Measurements from ENCODE around the gene MICAL2.

MICAL2 gene

DNA sequence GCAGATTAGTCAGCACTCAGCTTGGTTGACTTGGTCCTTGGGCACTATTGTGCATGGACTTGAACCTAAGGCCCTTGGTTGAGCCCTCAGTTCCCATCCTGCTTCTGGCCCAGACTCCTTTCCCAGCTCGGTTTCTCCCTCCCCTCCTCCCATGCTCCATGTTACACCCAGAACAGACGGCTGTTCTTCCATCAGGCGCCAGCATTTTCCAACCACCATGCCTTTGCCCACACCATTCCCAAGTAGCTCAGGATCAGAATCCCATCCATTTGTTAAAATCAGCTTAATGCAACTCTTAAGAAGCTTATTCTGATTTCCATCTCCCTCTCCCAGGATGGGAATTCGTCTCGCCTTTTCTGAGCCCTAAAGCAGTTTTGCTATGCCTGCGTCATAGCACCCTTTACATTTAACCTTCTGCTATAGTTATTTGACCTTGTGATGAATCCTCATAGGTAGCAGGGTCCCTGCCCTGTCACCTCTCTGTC, 110.7 kb downstream of the MICAL2 start:
- DNase-seq (ENCODE audit: low spot score in 2 of 2): no peak
- Histone ChIP-seq H3K9me3 (no peaks in the 10 kb centered on the region), H3K36me3 (replicated peaks) (no peaks in the 10 kb centered on the region), H3K4me1 (no peaks in the 10 kb centered on the region), H3K4me3 (no peak overlapping the region), H3K27me3 (ENCODE audit: low read depth) (no peaks in the 10 kb centered on the region)
- in situ Hi-C loops (cut with MboI; ENCODE audit: low sequenced_read_pairs): no loop called here

DNA sequence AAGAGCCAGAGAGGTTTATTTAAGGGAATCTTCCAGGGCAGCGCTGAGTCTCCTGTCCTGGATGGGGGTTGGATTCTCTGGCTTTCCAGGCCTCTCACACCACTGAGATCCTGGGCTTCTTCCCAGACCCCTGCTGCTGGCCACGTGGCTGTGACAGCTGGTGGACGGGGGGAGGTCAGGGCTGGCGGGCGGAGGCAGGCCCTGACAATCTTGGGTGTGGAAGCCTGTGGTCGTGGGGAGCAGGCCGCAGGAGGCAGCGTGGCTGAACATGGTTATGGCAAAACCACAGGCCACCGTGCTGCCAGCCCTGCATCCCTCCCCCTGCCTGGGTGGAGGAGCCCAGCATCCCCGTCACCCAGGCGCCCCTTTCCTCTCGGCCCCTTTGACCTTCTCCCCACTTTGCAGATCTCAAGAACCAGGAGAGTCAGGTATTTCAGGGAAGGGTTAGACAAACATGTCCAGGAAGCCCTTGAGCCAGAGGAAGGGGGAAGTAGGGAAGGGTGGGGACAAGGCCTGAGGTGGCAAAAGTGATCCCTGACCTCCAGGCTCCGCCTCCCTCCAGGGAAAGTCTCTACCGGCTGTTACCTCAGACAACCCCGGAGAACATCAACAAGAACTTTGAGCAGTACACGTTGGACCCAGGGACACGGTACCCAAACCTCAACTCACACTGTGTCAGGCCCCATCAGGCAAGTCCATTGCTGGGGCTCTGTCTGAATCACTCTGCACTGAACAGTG, 111.8 kb downstream of the MICAL2 start:
- Histone ChIP-seq H3K27me3 (ENCODE audit: low read depth) (no peaks in the 10 kb centered on the region), H3K4me1 (no peaks in the 10 kb centered on the region), H3K4me3 (no peak overlapping the region), H3K9me3 (no peaks in the 10 kb centered on the region), H3K36me3 (replicated peaks) (no peaks in the 10 kb centered on the region)
- in situ Hi-C loops (cut with MboI; ENCODE audit: low sequenced_read_pairs): no loop called here
- no peak for DNase-seq (ENCODE audit: low spot score in 2 of 2)

DNA sequence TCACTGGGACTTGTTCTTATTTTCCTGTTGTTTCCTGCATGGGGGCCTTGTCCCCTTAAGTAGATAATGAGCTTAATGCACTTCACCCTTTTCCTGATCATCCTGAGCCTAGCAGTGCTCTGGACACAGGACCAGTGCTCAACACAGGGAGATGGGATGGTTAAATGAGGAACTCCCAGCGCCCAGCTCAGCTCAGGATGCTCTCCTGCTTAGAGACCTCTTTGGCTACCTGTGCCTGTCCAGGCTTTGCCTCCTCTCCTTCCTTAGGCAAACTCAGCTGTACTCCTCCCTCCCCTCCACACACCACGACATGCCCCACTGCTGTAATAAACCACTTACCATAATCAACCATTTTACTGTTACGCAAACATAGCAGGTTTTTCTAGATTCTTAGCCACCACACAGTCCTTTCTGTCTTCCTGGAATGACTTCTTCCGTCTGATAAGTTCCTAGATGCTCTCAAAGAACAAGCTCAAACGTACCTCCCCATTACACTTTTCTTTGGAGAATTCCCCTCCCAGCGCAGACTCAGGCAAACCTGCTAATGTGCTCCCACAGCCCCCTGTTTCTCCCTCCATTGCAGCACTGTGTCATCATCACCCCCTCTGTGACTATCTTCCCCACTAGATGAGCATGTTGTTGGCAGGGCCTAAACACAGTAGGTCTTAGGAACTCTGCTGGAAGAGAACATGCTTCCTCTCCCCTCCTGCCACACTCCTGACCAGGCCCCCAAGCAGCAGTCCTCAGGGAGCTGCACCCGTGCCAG, 113.6 kb downstream of the MICAL2 start:
- Histone ChIP-seq H3K9me3 (no peaks in the 10 kb centered on the region), H3K27me3 (ENCODE audit: low read depth) (no peaks in the 10 kb centered on the region), H3K36me3 (replicated peaks) (no peaks in the 10 kb centered on the region), H3K4me1 (no peaks in the 10 kb centered on the region), H3K4me3 (no peak overlapping the region)
- no peak for DNase-seq (ENCODE audit: low spot score in 2 of 2)
- in situ Hi-C loops (cut with MboI; ENCODE audit: low sequenced_read_pairs): no loop called here

DNA sequence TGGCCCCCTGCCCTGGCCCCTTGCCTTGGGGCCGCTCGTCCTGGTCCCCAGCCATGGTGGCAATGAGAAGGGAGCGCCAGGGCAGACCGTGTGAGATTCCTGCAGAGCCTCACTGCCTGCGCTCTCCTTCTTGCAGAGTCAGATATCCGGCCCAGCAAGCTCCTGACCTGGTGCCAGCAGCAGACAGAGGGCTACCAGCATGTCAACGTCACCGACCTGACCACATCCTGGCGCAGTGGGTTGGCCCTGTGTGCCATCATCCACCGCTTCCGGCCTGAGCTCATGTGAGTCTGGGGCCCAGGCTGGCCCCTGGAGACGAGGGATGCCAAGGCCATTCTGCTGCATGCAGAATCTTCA, 114.1 kb downstream of the MICAL2 start:
- in situ Hi-C loops (cut with MboI; ENCODE audit: low sequenced_read_pairs): no loop called here
- DNase-seq (ENCODE audit: low spot score in 2 of 2): no peak
- Histone ChIP-seq H3K27me3 (ENCODE audit: low read depth) (no peaks in the 10 kb centered on the region), H3K4me1 (no peaks in the 10 kb centered on the region), H3K36me3 (replicated peaks) (no peaks in the 10 kb centered on the region), H3K9me3 (no peaks in the 10 kb centered on the region), H3K4me3 (no peak overlapping the region)

DNA sequence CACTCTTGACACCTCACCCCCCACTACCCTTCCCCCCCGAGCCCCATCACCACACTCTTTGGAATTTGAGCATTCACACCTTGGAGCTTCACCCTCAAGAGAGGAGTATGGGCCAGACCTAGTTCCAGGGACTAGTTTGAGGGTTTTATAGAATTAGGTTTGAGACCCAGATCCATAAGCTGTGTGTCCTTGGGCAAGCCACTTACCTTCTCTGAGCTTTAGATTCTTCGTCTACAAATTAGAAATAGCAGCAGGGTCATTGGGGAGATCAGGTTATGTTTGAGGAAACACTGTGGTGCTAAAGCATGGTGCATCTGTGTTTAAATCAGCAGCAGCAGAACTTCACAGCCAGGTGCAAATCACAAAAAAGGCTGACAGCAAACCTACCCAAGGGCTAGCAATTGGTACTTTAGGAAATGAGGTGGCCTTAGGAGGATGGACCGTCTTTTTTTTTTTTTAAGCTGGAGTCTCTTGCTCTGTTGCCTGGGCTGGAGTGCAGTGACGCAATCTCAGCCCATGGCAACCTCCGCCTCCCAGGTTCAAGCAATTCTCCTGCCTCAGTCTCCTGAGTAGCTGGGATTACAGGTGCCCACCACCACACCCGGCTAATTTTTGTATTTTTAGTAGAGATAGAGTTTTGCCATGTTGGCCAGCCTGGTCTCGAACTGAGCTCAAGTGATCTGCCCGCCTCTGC, 114.8 kb downstream of the MICAL2 start:
- no peak overlapping the region for H3K4me3 ChIP-seq
- in situ Hi-C loops (cut with MboI; ENCODE audit: low sequenced_read_pairs): no loop called here
- no peaks in the 10 kb centered on the region for H3K4me1 ChIP-seq
- H3K27me3 ChIP-seq (ENCODE audit: low read depth): no peaks in the 10 kb centered on the region
- no peaks in the 10 kb centered on the region for H3K9me3 ChIP-seq
- H3K36me3 ChIP-seq (replicated peaks): no peaks in the 10 kb centered on the region
- DNase-seq (ENCODE audit: low spot score in 2 of 2): no peak

DNA sequence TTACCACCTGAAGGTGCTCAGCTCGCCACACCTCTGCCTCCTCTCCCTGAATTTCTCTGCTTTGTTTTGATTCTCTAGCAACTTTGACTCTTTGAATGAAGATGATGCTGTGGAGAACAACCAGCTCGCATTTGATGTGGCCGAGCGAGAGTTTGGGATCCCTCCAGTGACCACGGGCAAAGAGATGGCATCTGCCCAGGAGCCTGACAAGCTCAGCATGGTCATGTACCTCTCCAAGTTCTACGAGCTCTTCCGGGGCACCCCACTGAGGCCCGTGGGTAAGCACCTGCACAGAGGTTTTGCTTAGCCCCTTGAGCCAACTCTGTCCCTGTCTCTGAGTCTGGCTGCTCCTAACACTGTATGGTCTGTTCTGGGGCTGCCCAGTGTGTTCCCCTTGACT, 115.7 kb downstream of the MICAL2 start:
- no peaks in the 10 kb centered on the region for H3K27me3 ChIP-seq (ENCODE audit: low read depth)
- in situ Hi-C loops (cut with MboI; ENCODE audit: low sequenced_read_pairs): no loop called here
- DNase-seq (ENCODE audit: low spot score in 2 of 2): no peak
- no peaks in the 10 kb centered on the region for H3K4me1 ChIP-seq
- H3K36me3 ChIP-seq (replicated peaks): no peaks in the 10 kb centered on the region
- H3K4me3 ChIP-seq: no peak overlapping the region
- H3K9me3 ChIP-seq: no peaks in the 10 kb centered on the region

DNA sequence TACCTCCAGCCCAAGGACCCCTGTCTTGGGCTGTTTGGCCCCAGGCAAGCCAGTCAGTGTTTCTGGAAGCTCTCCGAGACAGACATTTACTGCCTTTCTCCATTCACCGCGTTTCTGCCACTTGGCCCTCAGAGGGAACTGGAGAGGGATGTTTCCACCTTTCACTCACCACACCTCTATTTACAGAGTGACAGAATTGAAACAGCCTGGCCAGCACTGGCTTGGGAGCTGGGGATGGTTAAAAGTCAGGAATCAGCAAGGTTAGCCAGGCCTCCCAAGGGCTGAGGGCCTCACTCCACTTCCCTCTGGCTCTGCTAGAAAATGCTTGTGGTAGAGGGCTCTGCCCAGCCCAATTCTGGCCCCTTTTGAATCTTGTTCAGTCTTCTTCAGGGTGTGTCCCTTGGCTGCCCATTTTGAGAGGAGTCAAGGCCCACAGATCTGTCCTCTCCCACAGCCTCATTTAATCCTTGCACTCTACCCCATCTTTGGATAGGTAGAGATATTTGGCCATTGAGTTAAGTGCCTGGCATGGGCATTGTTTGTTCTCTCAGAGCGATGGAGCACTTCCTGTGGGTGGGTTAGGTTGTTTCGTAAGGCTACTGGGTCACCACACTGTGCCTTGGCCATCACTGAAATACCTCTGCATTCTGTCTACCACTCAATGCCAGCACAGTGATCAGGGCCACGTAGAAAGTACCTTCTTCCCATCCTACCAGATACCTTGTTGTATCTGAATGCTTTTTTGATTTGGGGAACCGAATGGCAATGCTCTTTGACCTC, 119.2 kb downstream of the MICAL2 start:
- in situ Hi-C loops (cut with MboI; ENCODE audit: low sequenced_read_pairs): no loop called here
- Histone ChIP-seq H3K36me3 (replicated peaks) (no peaks in the 10 kb centered on the region), H3K4me3 (no peak overlapping the region), H3K9me3 (no peaks in the 10 kb centered on the region), H3K27me3 (ENCODE audit: low read depth) (no peaks in the 10 kb centered on the region), H3K4me1 (no peaks in the 10 kb centered on the region)
- no peak for DNase-seq (ENCODE audit: low spot score in 2 of 2)

DNA sequence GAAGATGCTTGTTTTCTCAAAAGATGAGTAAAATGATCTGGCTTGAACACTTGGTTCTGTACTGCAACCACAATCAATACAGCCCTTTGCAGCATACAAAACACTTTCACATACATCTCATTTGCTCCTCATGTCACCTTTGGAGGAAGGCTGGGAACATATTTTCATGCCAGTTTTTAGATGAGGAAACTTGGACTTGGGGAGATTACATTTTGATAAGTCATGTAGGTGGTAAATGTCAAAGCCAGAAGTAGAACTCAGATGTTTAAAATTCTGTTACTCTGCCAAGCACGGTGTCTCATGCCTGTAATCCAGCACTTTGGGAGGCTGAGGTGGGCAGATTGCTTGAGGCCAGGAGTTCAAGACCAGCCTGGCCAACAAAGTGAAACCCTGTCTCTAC, 121.8 kb downstream of the MICAL2 start:
- Histone ChIP-seq H3K4me1 (no peaks in the 10 kb centered on the region), H3K9me3 (no peaks in the 10 kb centered on the region), H3K4me3 (no peak overlapping the region), H3K27me3 (ENCODE audit: low read depth) (no peaks in the 10 kb centered on the region), H3K36me3 (replicated peaks) (no peaks in the 10 kb centered on the region)
- no peak for DNase-seq (ENCODE audit: low spot score in 2 of 2)
- in situ Hi-C loops (cut with MboI; ENCODE audit: low sequenced_read_pairs): no loop called here

DNA sequence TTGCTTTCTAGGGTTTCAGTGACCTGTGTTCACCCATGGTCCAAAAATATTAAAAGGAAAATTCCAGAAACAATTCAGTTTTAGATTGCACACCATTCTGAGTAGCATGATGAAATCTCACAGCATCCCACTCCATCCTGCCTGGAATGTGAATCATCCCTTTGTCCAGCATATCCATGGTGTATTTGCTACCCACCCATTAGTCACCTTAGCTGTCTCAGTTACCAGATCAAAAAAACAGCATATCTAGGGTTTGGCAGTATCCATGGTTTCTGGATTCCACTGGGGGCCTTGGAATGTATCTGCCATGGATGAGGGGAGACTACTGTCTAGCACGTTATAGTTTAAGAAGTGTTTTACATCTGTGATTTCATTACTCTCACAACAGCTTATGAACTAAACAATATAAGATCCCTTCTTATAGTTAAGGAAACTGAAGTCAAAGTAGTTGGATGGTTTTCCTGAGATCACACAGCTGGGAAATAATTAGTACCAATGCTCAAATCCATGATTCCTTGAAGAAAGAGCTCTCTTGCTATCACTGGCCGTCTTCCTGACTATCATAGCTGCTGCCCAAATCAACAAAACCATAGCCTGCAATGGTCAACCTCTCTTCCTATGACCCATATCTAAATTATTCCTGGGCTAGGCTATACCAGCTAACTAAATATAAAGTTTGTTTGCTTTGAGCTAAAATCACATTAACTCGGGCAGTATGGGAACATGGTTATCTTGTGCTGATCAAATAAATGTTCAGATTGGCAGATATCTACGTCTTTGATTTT, 122.6 kb downstream of the MICAL2 start:
- no peaks in the 10 kb centered on the region for H3K4me1 ChIP-seq

DNA sequence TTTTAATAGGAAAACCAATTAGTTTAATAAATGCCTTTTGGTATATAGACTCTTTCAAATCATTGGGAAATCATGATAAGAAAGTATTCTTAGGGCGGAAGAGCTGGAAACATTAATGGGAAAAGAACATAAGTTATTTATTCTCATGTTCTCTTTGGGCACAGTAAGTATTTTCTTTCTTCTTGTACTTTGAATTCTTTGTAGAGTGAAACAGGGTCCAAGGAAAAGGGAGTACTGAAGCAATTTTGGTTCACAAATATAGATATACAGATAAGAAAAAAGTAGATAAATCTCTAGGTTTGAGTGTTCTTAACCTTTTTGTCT, 123.2 kb downstream of the MICAL2 start:
- no peaks in the 10 kb centered on the region for H3K36me3 ChIP-seq (replicated peaks)
- DNase-seq (ENCODE audit: low spot score in 2 of 2): no peak
- no peaks in the 10 kb centered on the region for H3K27me3 ChIP-seq (ENCODE audit: low read depth)
- H3K9me3 ChIP-seq: no peaks in the 10 kb centered on the region
- H3K4me3 ChIP-seq: no peak overlapping the region
- in situ Hi-C loops (cut with MboI; ENCODE audit: low sequenced_read_pairs): no loop called here
- H3K4me1 ChIP-seq: no peaks in the 10 kb centered on the region

More for the DNA sequence above, 122.6 kb downstream of the MICAL2 start:
- Histone ChIP-seq H3K36me3 (replicated peaks) (no peaks in the 10 kb centered on the region), H3K4me3 (no peak overlapping the region), H3K27me3 (ENCODE audit: low read depth) (no peaks in the 10 kb centered on the region), H3K9me3 (no peaks in the 10 kb centered on the region)
- no peak for DNase-seq (ENCODE audit: low spot score in 2 of 2)
- in situ Hi-C loops (cut with MboI; ENCODE audit: low sequenced_read_pairs): no loop called here

DNA sequence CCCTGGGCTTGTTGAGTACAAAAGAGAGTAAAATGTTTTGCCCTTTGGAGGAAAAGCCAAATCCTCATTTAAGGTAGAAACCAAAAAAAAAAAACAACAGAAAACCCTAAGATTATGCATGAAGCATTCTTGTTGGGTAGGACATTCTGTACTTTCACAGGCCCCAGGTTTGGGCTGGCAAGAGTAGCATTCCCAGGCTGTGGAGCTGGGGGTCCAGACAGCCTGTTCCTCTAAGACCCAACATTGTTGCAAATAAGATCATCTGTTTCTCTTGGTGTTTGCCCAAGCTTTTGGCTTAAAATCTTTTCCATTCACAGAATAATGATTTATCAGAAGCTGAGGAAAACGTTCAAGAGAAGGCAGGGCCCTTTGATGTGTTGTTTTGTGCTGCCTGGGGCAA, 123.8 kb downstream of the MICAL2 start:
- Histone ChIP-seq H3K4me1 (no peaks in the 10 kb centered on the region), H3K36me3 (replicated peaks) (no peaks in the 10 kb centered on the region), H3K27me3 (ENCODE audit: low read depth) (no peaks in the 10 kb centered on the region), H3K9me3 (no peaks in the 10 kb centered on the region), H3K4me3 (no peak overlapping the region)
- no peak for DNase-seq (ENCODE audit: low spot score in 2 of 2)
- in situ Hi-C loops (cut with MboI; ENCODE audit: low sequenced_read_pairs): no loop called here

DNA sequence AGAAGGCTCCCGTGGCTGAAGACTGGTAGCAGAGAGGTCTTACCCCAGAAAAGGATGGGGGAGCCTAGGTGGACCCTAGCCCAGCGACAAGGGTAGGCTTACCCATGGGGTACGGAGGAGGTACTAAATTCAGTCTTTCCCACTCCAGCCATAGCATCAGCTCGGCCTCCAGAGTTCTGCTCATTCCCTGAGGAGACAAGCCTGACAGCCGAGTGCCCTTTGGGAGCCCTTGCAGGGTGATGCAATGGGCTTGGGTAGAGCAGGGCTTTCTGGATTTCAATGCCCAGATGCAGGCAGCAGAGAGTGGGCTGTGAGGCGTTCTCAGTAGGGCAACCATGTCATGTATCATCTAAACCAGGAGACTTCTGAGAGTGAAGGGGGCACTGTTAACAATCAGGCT, 124.7 kb downstream of the MICAL2 start:
- DNase-seq (ENCODE audit: low spot score in 2 of 2): no peak
- H3K27me3 ChIP-seq (ENCODE audit: low read depth): no peaks in the 10 kb centered on the region
- H3K36me3 ChIP-seq (replicated peaks): no peaks in the 10 kb centered on the region
- in situ Hi-C loops (cut with MboI; ENCODE audit: low sequenced_read_pairs): loop anchor here (5.0 kb wide), 1 partner anchor 188 kb away; no protein-coding TSS in a partner anchor
- H3K9me3 ChIP-seq: no peaks in the 10 kb centered on the region
- H3K4me3 ChIP-seq: no peak overlapping the region
- no peaks in the 10 kb centered on the region for H3K4me1 ChIP-seq

DNA sequence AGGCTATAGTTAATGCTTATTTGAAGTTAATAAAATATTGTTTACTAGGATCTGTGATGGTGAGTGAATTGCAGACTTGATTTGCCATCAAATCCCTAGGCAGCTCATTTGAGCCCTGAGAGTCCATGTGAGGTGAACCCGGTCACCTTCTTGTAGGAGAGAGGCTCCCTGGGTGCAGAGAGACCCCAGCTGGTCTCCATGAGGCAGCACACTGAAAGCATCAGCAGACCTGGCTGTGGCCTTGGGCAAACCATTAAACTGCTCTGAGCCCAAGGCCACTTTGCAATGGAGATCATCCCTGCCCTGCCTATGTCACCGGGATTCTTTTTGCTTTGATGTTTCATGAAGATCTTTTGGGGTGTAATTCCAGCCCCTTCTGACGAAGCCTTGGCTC, 125.2 kb downstream of the MICAL2 start:
- Histone ChIP-seq H3K9me3 (no peaks in the 10 kb centered on the region), H3K27me3 (ENCODE audit: low read depth) (no peaks in the 10 kb centered on the region), H3K36me3 (replicated peaks) (no peaks in the 10 kb centered on the region), H3K4me1 (no peaks in the 10 kb centered on the region), H3K4me3 (no peak overlapping the region)
- in situ Hi-C loops (cut with MboI; ENCODE audit: low sequenced_read_pairs): loop anchor here (5.0 kb wide), 1 partner anchor 188 kb away; no protein-coding TSS in a partner anchor
- DNase-seq (ENCODE audit: low spot score in 2 of 2): no peak
